Measurements from ENCODE around the gene ADAM33.

DNA sequence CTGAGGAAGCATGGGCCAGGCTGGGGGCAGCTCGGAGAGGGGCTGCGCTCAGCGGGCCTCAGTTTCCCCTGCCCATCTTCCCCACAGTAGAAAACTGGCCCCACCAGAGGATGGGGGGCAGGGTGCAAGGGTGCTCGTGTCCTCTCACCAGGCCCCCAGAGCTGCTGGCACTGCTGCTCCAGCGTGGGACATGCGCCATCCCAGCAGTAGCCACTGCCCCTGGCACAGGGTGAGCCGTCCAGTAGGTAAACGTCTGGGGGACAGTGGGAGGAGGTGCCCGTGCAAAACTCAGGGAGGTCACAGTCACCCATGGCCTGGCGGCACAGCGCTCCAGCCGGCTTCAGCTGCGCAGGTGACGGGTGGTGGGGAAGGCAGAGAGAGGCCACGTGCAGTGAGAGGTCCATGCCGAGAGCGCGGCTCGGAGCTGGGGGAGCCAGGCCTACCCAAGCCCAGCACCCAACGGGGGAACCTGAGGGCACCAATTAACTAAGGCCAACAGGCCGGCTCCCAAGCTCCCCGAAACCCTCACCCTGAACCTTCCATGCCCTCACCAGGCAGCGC, 9.7 kb downstream of the ADAM33 start:
- no peak for TF ChIP-seq CTCF (IDR thresholded peaks at IDR 0.05; ENCODE audit: insufficient read depth, low read length, poor library complexity, severe bottlenecking)
- TF ChIP-seq EZH2phosphoT487 (conservative IDR thresholded peaks at IDR 0.05; ENCODE audit: low read length), result no peak
